COLO668 (cell line): Measurements from ENCODE around the gene DIPK1C.

Experiments
- DNase-seq: peaks from one replicate; lab custom pipeline; 2025; ENCODE audit not compliant: unreplicated experiment; lab: John Stamatoyannopoulos, UW

DIPK1C gene

DNA sequence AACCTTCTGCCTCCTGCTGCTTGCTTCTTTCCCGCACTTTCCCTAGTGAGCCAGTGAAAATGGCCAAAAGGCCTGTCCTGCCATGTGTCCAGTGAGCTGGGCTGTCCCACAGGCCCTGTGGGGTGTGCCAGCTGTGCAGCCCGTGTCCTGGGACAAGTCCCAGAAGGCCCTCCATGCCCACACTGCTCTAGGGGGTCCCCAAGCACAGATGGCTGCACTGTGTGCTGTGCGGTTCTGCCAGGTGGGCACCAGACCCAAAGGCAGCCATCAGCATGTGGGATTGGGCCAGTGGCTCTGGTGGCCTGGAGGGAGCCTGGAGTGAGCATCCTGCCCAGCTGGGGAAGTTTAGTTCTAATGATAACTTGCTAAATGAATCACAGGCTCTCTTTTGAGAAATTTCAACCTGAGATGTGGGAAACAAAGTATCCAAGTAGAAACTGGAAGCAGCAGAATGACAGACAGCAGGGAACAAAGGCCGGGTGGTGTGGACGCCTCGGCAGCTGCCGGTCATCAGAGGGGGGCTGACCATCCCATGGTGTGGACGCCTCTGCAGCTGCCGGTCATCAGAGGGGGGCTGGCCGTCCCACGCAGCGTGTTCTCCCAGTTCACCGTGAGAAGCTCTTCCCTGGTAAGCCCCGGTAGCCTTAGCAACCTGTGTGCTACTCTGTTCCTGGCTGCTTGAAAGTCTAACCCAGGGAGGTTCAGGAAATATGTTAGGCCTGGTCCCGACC lies 29.2 kb upstream of the DIPK1C start:
- no peak for DNase-seq

DNA sequence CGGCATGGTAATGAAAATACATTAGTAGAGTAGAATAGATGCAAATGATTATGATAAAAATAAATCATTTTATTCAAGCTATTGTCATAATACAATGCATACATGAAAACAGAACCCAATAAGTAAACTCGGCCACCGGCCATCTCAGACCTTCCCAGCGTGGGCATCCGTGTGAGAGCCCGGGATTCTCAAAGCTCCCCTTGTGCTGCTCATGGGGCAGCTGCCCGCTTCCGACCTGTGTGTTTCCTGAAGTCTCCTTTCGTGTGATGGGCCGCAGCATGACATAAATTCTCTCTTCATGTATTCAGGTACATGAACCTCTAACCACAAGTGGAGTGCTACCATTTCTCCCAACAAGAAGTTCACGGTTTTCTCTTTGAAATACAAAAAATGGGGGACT lies 25.6 kb upstream of the DIPK1C start:
- no peak for DNase-seq

DNA sequence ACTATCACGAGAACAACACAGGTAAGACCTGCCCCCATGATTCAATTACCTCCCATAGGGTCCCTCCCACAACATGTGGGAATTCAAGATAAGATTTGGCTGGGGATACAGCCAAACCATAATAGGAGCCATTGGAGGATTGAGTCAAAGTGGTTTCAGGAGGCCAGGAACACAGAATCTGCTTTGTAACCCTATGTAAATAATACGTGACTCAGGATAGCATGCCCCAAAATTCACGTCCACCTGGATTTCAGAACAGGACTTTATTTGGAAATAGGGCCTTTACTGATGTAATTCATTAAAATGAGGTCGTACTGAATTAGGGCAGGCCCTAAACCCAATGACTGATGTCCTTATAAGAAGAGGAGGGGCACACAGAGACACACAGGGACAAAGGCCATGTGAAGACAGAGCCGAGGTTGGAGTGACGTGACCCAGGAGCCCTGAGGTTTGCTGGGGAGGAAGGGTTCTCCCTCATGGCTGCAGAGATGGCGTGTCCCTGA lies 23.1 kb upstream of the DIPK1C start:
- no peak for DNase-seq

DNA sequence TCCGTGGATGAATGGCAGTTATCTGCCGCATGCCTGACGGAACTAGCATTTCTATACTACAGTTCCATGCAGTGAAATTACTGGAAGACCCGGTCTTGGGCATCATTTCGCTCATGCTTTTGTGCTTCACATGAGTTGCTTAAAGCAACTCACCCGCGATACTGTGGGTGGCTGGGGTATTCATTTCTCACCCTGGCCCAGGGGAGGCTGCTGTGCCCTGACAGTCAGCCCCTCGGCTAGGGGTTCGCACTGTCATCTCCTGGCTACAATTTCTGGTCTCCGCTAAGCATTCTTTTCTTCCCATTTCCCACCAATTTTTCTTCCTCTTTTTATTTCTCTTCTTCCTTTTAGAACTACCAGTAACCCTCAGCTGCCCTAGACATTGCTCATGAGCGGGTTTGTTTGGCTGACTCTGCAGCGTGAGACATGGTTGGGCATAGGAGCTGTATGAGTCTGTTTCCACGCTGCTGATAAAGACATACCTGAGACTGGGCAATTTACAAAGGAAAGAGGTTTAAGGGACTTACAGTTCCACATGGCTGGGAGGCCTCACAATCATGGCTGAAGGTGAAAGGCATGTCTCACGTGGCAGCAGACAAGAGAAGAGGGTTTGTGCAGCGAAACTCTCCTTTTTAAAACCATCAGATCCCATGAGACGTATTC lies 22.5 kb upstream of the DIPK1C start:
- no peak for DNase-seq

DNA sequence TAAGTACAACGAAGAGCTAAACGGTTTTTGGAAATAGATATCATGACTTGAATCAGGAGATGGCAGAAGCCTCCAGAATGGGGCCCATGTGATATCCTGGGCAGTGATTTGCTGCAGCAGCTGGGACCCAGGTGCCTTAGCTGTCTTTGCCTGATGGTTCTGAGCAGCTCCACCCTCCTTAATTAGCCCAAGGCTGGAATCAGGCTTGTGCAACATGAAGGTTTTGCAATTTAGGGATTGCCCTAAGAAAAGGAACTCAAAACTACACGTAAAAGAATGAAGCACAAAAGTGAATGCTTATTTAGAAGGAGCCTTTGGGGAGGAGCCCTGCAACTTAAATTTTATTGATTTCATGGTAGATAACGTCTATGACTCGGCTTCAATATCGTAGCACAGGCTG lies 21.8 kb upstream of the DIPK1C start:
- no peak for DNase-seq

DNA sequence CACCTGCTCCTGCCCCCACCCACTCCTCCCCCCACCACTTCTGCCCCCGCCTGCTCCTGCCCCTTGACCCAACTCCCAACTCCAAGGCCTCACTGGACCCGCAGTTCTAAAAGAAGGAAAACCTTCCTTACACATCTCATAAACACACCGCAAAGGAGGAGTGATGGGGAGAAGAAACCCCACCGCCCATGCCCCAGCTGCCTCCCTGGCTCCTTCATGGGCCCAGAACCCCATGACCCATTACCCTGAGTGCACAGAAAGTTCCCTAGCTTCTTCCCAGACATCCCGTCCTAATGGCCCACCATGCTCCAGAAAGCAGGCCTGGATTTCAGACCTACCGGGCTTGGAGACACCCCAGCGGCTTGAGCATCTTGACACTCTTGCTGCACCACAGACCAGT lies 21.2 kb upstream of the DIPK1C start:
- DNase-seq: no peak

DNA sequence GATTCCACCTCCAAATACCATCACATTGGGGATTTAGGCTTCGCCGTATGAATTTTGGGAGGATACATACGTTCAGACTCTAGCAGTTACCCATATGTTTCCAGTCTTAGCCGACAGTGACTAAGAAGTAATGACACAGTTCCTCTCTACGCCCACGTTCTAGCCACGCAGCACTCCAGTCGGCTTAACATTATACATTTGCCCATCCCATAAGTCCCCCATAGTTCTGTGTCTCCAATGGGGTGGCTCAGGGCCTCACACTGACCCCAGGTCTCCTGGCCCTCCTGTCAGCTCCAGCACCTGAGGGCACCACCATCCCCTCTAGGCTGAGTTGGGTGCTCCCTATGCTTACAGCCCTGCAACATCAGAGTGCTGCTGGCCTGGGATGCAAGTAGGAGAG lies 20.7 kb upstream of the DIPK1C start:
- no peak for DNase-seq

DNA sequence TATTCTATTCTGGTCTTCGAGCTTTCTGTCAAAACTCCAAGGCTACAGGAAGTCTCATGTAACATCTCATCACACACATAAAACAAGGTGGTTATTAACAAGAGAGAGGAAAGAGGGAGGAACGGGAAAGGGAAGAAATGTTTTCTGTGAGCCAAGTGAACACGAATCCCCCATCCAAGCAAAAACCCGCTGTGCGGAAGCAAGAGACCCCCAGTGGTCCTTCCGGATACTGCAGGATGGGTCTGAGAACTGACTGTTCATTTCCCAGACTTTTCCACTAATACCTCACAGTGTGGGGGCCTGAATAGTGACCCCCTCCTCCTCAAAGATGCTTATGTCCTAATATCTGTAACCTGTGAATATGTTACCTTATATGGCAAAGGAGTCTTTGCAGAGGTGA lies 19.0 kb upstream of the DIPK1C start:
- no peak for DNase-seq

DNA sequence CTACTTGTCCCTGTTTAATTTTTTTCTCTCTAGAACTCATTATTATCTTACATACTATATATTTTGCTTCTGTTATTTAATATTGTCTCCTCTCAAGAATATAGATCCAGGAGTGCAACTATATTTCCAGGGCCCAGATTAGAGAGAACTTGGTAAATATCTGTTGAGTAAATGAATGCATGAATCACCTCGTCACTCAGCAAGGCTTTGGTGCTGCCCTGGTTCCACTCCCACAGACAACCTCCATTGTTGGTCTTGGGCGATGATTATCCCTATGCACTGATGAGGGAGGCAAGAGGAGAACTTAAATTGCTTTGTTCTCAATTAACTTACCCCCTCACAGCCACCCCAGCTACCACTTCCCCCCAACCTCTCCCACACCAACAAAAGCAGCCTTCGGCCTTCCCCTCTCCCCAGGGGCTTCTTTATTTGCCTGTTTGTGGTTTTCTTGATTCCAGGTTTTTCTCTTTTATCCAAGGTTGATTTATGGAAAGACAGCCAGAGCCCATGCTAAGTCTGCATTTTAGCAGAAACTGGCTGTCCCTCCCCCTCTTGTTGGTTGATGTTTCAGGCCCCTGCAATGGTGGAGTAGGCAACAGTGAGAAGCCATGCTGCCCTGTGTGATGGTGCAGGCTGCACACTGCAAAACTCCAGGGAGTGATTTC lies 17.0 kb upstream of the DIPK1C start:
- no peak for DNase-seq

DNA sequence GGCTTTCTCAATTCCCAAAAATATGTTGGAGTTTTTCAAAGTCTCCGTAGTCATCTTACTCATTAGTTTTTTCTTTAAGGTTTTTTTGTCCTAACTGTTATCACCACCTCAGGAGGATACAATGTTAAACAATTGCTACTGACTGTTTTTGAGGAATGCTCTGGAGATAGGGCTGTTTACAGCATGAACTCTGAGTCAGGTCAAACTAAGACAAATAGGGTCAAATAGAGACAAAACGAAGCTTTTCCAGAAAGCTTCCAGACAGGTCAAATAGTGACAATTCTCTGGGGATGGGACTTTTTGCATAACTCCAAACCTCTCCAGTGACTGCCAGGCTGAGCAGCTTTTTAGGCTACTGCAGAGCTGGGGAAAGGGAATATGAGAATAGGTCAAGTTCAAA lies 15.2 kb upstream of the DIPK1C start:
- DNase-seq: no peak

DNA sequence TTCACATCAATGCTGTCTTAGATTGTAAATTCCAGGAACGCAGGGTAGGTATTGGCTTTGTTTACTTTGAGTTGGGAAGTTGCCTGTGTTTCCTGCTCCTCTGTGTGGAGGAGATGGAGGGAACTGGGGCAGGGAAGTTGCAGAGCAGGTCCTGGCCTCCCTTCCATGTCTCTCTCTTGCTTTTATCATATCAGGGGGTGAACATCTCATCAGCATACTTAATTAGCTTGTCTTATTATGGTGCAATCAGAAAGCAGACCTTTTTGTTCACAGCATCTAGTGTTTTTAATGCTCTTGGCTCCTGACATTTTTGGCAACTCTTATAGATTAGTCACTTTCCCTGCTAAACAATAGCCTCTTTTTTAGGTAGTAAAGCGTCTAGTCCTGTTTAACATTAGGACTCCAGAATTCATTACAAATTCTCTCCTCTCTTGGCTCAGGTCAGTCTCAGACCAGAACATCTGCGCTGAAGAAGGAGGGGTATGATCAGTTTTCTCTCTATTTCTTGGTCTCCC lies 11.5 kb upstream of the DIPK1C start:
- no peak for DNase-seq

DNA sequence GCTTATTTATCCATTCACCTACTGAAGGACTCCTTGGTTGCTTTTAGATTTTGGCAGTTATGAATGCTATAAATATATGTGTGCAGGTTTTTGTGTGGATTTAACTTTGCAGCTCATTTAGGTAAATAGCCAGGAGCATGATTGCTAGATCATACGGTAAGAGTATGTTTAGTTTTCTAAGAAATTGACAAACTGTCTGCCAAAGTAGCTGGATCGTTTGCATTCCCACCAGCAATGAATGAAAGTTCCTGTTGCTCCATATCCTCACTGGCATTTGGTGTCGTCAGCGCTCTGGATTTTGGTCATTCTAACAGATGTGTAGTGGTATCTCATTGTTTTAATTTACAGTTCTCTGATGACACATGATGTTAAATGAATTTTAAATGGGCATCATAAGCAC lies 8.7 kb upstream of the DIPK1C start:
- DNase-seq: no peak

DNA sequence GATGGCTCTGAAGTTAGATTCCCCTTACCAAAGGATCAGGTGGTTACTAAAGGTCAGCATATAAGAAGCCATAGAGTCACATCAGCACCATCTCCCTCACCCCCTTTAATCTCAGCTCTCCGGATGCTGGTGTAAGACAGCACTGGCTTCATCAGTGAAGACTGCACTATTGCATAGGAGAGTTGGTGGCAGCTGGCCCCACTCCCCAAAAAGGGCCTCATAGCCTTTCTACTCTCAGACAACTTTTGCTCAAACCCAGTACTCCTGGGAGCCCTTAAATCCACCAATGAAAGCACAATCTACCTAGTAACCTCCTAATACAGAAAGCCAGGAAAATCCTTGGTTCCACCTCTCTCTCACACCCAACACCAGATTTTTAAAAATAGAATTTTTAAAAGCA lies 6.9 kb upstream of the DIPK1C start:
- DNase-seq: no peak

DNA sequence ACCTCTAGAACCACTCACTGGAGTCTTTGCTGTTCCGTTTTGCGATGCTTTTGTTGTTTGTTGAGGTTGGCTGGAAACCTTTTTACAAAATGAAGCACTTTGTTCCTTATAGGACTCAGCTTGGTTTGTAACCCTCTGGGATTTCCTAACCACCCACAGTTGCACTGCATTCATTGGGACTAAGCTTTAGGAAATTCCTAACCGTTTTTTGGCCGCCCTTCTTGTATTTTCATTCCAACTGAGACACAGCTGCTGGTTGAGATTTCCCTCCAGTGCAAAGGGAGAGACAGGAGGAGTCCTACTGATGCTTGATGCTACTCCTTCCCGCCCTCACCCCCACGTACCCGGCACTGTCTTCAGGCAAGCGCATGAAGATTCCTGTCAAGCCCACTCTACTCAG lies 6.1 kb upstream of the DIPK1C start:
- no peak for DNase-seq

DNA sequence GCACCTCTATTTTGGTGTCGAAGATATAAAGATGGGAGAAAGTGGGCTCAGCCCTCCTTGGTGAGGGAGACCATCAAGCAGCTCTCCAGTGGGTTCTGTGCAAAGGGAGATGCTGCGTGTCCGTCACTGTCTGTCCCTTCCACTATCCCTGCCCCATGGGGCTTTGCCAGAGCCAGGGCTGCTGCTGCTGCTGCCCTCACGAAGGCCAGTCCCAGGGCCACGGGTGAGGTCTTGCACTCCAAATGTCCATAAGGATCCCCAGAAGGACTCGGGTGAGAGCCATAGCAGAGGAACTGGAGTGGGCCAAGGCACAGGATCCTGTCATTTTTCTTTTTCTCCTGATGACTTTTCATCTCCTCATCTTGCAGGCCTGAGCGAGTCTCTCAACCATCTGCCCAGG lies 3.7 kb upstream of the DIPK1C start:
- DNase-seq: no peak

DNA sequence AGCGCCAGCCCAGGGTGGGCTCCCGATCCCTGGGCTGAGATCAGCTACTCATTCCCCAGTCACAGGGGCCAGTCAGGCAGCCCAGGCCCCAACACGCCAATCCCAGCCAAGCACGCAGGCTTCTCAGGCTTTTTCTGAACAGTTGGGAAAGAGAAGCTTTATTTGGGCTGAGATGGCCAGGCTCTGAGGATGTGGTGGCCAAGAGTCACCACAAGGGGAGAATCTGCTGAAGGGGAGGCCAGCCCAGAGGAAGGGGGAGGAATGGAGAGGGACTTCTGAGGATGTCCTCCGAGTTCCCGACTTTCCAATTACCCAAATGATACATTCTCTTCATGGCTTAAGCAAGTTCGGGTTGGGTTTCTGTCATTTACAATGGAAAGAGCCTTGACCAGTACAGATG lies 2.8 kb upstream of the DIPK1C start:
- DNase-seq: no peak

DNA sequence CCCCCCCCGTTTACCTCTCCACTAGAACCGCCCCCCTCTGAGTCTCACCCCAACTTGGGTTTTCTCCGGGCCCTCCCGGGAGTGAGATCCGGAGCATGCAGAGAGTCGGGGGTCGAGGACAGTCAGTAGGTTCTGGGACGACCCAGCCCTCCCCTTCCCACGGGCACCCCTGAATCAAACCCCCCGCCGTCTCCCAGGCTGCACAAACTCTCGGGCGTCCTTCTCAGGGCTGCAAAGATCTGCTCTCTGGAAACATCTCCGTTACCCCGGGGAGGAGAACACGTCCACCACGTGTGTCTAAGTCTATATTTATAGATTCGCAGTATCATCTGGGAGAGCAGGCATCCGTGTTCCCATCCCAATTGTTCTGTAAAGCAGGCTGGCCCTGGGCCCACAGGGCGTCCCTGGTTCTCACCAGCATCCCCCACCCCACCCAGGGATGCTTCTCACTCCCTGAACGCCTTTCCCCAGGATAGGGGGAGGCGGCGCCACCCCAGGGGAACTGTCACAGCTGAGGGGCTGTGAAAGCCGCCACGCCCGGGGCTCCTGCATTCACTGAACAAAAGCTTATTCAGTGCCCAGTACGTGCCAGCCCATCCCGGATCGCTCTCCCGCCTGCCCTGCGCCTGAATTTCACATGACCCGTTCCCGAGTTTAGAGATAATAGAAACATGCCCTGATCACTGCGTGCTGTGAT lies 765 bp upstream of the DIPK1C start:
- DNase-seq: no peak

DNA sequence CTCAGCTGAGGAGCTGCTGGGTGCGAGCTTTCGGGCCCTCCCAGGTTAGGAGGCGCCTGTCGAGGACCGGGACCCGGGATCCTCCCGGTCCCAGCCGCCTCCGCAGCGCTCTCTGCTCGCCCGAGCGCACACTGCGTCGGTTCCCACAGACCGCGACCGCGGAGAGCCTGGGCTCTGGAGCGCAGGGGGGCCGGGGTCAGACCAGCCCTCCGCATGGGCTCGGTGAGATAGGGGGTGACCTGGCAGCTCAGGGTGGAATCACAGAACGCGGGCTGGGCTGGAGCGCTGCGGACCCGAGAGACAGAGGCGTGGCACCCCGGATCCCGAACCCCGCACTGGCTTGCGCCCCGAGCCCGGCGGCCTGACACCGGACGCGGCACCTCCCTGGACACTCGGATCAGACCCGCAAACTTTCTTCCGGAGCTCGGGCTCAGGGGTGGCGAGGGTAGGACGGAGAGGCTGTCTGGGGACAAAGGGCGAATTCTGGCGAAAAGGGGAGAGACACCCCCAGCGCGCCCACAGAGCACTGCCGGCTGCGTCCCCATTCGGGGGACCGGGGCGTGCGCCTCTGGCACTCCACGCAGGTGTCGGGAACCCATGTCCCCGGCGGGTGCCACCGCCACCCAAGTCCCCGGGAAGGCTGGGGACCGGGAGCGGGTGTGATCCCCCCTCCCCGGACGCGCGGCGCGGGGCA lies 612 bp downstream of the DIPK1C start:
- DNase-seq: peak; percentile 34

DNA sequence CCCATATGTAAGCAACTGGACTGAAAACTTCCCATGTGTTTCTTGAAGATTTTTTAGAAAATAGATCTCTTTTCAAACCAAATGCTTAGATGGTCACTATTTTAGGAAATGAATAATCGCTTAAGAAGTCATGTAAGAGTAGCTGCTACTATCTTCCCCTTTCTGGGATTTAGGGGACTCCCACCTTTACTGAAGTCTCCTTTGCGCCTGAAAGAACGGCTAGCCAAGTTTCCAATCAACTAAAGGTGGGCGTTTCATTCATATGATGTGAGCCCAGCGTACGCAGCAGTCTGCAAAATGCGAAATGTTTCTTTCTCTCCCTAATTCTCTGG lies 1.1 kb downstream of the DIPK1C start:
- no peak for DNase-seq

DNA sequence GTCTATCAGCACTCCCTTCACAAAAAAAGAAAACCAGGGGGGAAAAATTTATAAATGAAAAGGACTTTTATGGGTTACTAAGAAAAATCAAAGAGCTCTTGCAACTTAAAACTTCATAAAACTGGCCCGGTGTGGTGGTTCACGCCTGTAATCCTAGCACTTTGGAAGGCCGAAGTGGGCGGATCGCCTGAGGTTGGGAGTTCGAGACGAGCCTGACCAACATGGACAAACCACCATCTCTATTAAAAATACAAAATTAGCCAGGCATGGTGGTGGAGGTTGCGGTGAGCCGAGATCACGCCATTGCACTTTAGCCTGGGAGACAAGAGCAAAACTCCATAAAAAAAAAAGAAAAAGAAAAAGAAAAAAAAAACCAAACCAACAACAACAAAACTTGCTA lies 1.7 kb downstream of the DIPK1C start:
- no peak for DNase-seq

DNA sequence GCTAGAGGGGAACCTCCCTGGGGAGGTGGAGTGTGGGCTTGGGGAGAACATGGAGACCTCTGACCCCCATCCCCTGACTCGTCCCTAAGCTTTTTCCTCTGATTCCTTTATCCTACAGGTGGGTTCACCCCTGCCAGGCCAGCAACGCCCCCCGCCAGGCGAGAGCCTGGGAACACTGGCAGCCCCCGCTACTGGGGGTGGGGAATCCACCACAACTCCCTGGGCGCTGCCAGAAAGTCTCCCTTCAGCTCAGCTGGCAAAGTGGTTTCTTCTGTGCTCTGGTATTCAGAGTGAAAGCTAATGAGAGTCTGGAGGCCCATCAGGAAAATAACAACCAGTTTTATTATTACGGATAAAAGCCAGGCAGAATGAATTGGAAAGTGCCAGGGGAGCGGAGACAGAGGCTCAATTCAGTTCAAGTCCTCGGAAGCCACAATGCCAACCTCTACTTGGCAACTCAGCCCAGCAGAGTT lies 2.8 kb downstream of the DIPK1C start:
- no peak for DNase-seq
